HEK293 (cell line): ENCODE measurements around the gene SLBP.

ENCODE experiments used
- CTCF ChIA-PET: fragments of 350-600 bp; formaldehyde crosslinking; extraction: SDS; loops from one replicate; lab custom pipeline; 2021; ENCODE audit warnings: antibody characterized with exemption; lab: Yijun Ruan, JAX
- POLR2A ChIA-PET: fragments of 300-600 bp; formaldehyde crosslinking; extraction: SDS; loops from one replicate; lab custom pipeline; 2020; ENCODE audit warnings: antibody characterized with exemption, inconsistent platforms; lab: Yijun Ruan, JAX
- H3K27ac ChIP-seq: fragments of 200-500 bp; sonication (Bioruptor generic); 2 replicates; pipeline ENCODE4 v1.5.1; 2014; ENCODE audit warnings: low read depth, low read length, control low read depth, inconsistent platforms; ENCODE audit errors: extremely low read depth
- H3K36me3 ChIP-seq, 2 experiments: fragments of 200-500 bp in 1 of 2; sonication (Bioruptor generic) in 1 of 2; 1 replicate in 1 of 2; 2 replicates in 1 of 2; pipeline ENCODE4 v1.5.1; 2014 to 2017; ENCODE audit warnings: inconsistent platforms in 2 of 2, low read length in 2 of 2; ENCODE audit not compliant: control insufficient read depth in 2 of 2, insufficient read depth in 1 of 2
- H3K4me1 ChIP-seq: fragments of 200-500 bp; sonication (Bioruptor generic); 2 replicates; pipeline ENCODE4 v1.5.1; 2014; ENCODE audit warnings: mild to moderate bottlenecking, low read length, inconsistent platforms; ENCODE audit not compliant: control insufficient read depth, insufficient read depth
- H3K4me3 ChIP-seq: 2 replicates; pipeline ENCODE4 v1.5.1; 2011; ENCODE audit warnings: low read depth, mild to moderate bottlenecking, control low read depth, low read length, moderate library complexity
- H3K9me3 ChIP-seq: fragments of 200-500 bp; sonication (Bioruptor generic); 2 replicates; pipeline ENCODE4 v1.5.1; 2014; ENCODE audit warnings: low read depth, low read length, inconsistent platforms; ENCODE audit not compliant: control insufficient read depth, insufficient read depth
- GFI1B ChIP-seq: fragments of 450-650 bp; formaldehyde crosslinking; IDR thresholded peaks from 2 replicates; pipeline ENCODE4 v1.5.1; 2016; ENCODE audit warnings: missing biosample characterization, missing genetic modification characterization
- KLF17 ChIP-seq: fragments of 450-650 bp; formaldehyde crosslinking; IDR thresholded peaks from 2 replicates; pipeline ENCODE4 v1.5.1; 2016; ENCODE audit warnings: missing biosample characterization, missing genetic modification characterization
- PRDM6 ChIP-seq: fragments of 450-650 bp; formaldehyde crosslinking; IDR thresholded peaks from 2 replicates; pipeline ENCODE4 v1.5.1; 2017; ENCODE audit warnings: missing biosample characterization, missing genetic modification characterization
- SALL2 ChIP-seq: fragments of 450-650 bp; formaldehyde crosslinking; IDR thresholded peaks from 2 replicates; pipeline ENCODE4 v1.5.0; 2017; ENCODE audit warnings: missing biosample characterization, mild to moderate bottlenecking, missing genetic modification characterization, borderline replicate concordance
- TRIM28 ChIP-seq: IDR thresholded peaks from 2 replicates; pipeline ENCODE4 v1.6.1; 2011; ENCODE audit warnings: low read length, control low read depth, borderline replicate concordance
- WT1 ChIP-seq: fragments of 450-650 bp; formaldehyde crosslinking; IDR thresholded peaks from 2 replicates; pipeline ENCODE4 v1.5.1; 2016; ENCODE audit warnings: missing biosample characterization, missing genetic modification characterization
- ZNF274 ChIP-seq, 2 experiments: fragments of 200-500 bp in 1 of 2; fragments of 450-650 bp in 1 of 2; sonication (Bioruptor generic) in 1 of 2; formaldehyde crosslinking in 1 of 2; IDR thresholded peaks; 2 replicates each; pipeline versions ENCODE4 v1.5.1 to v1.6.1; 2014 to 2016; ENCODE audit warnings: borderline replicate concordance in 1 of 2, inconsistent platforms in 1 of 2, low read length in 1 of 2, missing biosample characterization in 1 of 2, missing genetic modification characterization in 1 of 2
- ZNF423 ChIP-seq: fragments of 450-650 bp; formaldehyde crosslinking; IDR thresholded peaks from 2 replicates; pipeline ENCODE4 v1.5.1; 2016; ENCODE audit warnings: missing biosample characterization, missing genetic modification characterization
- ZNF48 ChIP-seq: fragments of 450-650 bp; formaldehyde crosslinking; IDR thresholded peaks from 2 replicates; pipeline ENCODE4 v1.5.1; 2016; ENCODE audit warnings: missing biosample characterization, missing genetic modification characterization
- ZNF560 ChIP-seq: fragments of 450-650 bp; formaldehyde crosslinking; IDR thresholded peaks from 2 replicates; pipeline ENCODE4 v1.5.1; 2017; ENCODE audit warnings: missing biosample characterization, missing genetic modification characterization, borderline replicate concordance
- ZNF571 ChIP-seq: fragments of 450-650 bp; formaldehyde crosslinking; IDR thresholded peaks from 2 replicates; pipeline ENCODE4 v1.5.0; 2017; ENCODE audit warnings: missing biosample characterization, missing genetic modification characterization
- ZNF639 ChIP-seq: fragments of 450-650 bp; formaldehyde crosslinking; IDR thresholded peaks from 2 replicates; pipeline ENCODE4 v1.5.1; 2016; ENCODE audit warnings: missing biosample characterization, missing genetic modification characterization
- ZNF658 ChIP-seq: fragments of 450-650 bp; formaldehyde crosslinking; IDR thresholded peaks from 2 replicates; pipeline ENCODE4; 2016; ENCODE audit warnings: missing biosample characterization, missing genetic modification characterization
- ZNF704 ChIP-seq: fragments of 450-650 bp; formaldehyde crosslinking; IDR thresholded peaks from 2 replicates; pipeline ENCODE4 v1.5.1; 2016; ENCODE audit warnings: missing biosample characterization, missing genetic modification characterization
- TF ChIP-seq, protein P1 (sequence below): fragments of 450-650 bp; formaldehyde crosslinking; conservative IDR thresholded peaks from 2 replicates; pipeline ENCODE4 v1.5.1; 2016; ENCODE audit warnings: low read depth, missing biosample characterization, missing genetic modification characterization

The SLBP gene

DNA sequence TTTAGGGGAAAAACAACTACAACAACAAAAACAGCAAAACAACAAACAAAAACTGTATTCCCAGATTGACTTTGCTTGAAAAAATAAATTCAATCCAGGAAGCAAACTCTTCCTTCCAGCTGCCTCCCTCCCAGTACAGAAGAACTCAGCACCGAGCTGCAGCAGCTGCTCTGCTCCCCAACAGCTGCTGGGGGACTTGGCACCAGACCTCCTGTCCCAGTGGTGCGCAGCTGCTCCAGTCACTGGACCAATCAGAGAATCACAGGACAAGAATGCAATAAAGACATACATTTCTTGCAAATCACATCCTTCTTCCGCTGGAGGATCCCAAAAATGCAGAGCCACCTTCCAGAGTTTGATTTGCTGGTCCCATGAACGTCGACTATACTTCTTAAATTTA lies 16.2 kb downstream of the SLBP start:
- H3K27ac ChIP-seq: no peak overlapping the region
- TF ChIP-seq ZNF658 (tag by site-specific recombination) (no peak), KLF17 (no peak), ZNF423 (tag by site-specific recombination) (no peak), ZNF571 (tag by site-specific recombination) (no peak), WT1 (tag by site-specific recombination) (no peak), ZNF48 (tag by site-specific recombination) (no peak), SALL2 (no peak), TRIM28 (no peak), ZNF560 (tag by site-specific recombination) (no peak), PRDM6 (tag by site-specific recombination) (no peak), ZNF704 (no peak), ZNF274 (IDR thresholded peaks at IDR 0.05; ENCODE audit: low read length) (no peak), ZNF274 (tag by site-specific recombination; IDR thresholded peaks at IDR 0.05; ENCODE audit: borderline replicate concordance) (no peak), GFI1B (tag by site-specific recombination) (no peak), ZNF639 (tag by site-specific recombination) (no peak)
- TF ChIP-seq, protein P1, sequence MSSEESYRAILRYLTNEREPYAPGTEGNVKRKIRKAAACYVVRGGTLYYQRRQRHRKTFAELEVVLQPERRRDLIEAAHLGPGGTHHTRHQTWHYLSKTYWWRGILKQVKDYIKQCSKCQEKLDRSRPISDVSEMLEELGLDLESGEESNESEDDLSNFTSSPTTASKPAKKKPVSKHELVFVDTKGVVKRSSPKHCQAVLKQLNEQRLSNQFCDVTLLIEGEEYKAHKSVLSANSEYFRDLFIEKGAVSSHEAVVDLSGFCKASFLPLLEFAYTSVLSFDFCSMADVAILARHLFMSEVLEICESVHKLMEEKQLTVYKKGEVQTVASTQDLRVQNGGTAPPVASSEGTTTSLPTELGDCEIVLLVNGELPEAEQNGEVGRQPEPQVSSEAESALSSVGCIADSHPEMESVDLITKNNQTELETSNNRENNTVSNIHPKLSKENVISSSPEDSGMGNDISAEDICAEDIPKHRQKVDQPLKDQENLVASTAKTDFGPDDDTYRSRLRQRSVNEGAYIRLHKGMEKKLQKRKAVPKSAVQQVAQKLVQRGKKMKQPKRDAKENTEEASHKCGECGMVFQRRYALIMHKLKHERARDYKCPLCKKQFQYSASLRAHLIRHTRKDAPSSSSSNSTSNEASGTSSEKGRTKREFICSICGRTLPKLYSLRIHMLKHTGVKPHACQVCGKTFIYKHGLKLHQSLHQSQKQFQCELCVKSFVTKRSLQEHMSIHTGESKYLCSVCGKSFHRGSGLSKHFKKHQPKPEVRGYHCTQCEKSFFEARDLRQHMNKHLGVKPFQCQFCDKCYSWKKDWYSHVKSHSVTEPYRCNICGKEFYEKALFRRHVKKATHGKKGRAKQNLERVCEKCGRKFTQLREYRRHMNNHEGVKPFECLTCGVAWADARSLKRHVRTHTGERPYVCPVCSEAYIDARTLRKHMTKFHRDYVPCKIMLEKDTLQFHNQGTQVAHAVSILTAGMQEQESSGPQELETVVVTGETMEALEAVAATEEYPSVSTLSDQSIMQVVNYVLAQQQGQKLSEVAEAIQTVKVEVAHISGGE (tag by site-specific recombination): no peak
- CTCF ChIA-PET: interaction anchor here (5.0 kb wide), 1 partner anchor 32 kb away, joined by 61 read pairs; no protein-coding TSS in a partner anchor
- no peak overlapping the region for H3K4me3 ChIP-seq
- peaks cover 45 to 97% of the 10 kb centered on the region in 2 experiments for H3K36me3 ChIP-seq
- POLR2A ChIA-PET: interaction anchor here (0.6 to 1.5 kb wide), 4 partner anchors 10 to 1042 kb away, joined by 3 to 7 read pairs (median 4); no protein-coding TSS in a partner anchor
- H3K9me3 ChIP-seq: no peaks in the 10 kb centered on the region
- no peaks in the 10 kb centered on the region for H3K4me1 ChIP-seq
